Ishikawa (cell line): Measurements from ENCODE around the gene ARMC2.

Experiments
- CEBPB ChIP-seq: IDR thresholded peaks from 2 replicates; pipeline ENCODE4 v1.6.1; 2012
- CREB1 ChIP-seq: IDR thresholded peaks from 2 replicates; pipeline ENCODE4 v1.6.1; 2012; ENCODE audit warnings: low read depth
- EGR1 ChIP-seq: IDR thresholded peaks from 2 replicates; pipeline ENCODE4 v1.6.1; 2012
- EP300 ChIP-seq: IDR thresholded peaks from 2 replicates; pipeline ENCODE4 v1.6.1; 2012; ENCODE audit warnings: borderline replicate concordance
- FOXM1 ChIP-seq: IDR thresholded peaks from 2 replicates; pipeline ENCODE4 v1.6.1; 2012; ENCODE audit warnings: low read depth, borderline replicate concordance
- MAX ChIP-seq: IDR thresholded peaks from 2 replicates; pipeline ENCODE4 v1.6.1; 2012
- NFIC ChIP-seq: IDR thresholded peaks from 2 replicates; pipeline ENCODE4 v1.6.1; 2012
- RAD21 ChIP-seq: IDR thresholded peaks from 2 replicates; pipeline ENCODE4 v1.6.1; 2012; ENCODE audit warnings: low read depth
- REST ChIP-seq: IDR thresholded peaks from 2 replicates; pipeline ENCODE4 v1.6.1; 2012; ENCODE audit warnings: low read depth, mild to moderate bottlenecking
- TAF1 ChIP-seq: IDR thresholded peaks from 2 replicates; pipeline ENCODE4 v1.6.1; 2012; ENCODE audit warnings: low read depth, mild to moderate bottlenecking
- TCF12 ChIP-seq: IDR thresholded peaks from 2 replicates; pipeline ENCODE4 v1.6.1; 2012; ENCODE audit warnings: low read depth
- TEAD4 ChIP-seq: IDR thresholded peaks from 2 replicates; pipeline ENCODE4 v1.6.1; 2012
- USF1 ChIP-seq: IDR thresholded peaks from 2 replicates; pipeline ENCODE4 v1.6.1; 2012
- YY1 ChIP-seq: IDR thresholded peaks from 2 replicates; pipeline ENCODE4 v1.6.1; 2012; ENCODE audit warnings: low read depth
- ZBTB7A ChIP-seq: IDR thresholded peaks from 2 replicates; pipeline ENCODE4 v1.6.1; 2012; ENCODE audit warnings: low read depth

The ARMC2 gene

GRCh38 chr6:108998485-108998884 is 150.3 kb downstream of the ARMC2 start:
- no peak for TF ChIP-seq EGR1
- no peak for TF ChIP-seq CREB1
- no peak for TF ChIP-seq TCF12

- no peak for TF ChIP-seq EGR1
- no peak for TF ChIP-seq YY1
Observed at GRCh38 chr6:108999428-108999827, 151.2 kb downstream of the ARMC2 start.

- no peak for TF ChIP-seq CREB1
- TF ChIP-seq ZBTB7A = no peak
Observed at GRCh38 chr6:109000289-109000688, 152.1 kb downstream of the ARMC2 start.

- TF ChIP-seq REST = no peak
- no peak for TF ChIP-seq USF1
- no peak for TF ChIP-seq ZBTB7A
- TF ChIP-seq CEBPB = no peak
- no peak for TF ChIP-seq EGR1
- TF ChIP-seq MAX = no peak
- no peak for TF ChIP-seq CREB1
- TF ChIP-seq EP300 = no peak
- no peak for TF ChIP-seq FOXM1
- TF ChIP-seq YY1 = no peak
- TF ChIP-seq TEAD4 = no peak
- no peak for TF ChIP-seq RAD21
- TF ChIP-seq NFIC = no peak
Observed at GRCh38 chr6:109001291-109001894, 153.2 kb downstream of the ARMC2 start.

GRCh38 chr6:109002051-109002697 is 154.0 kb downstream of the ARMC2 start:
- TF ChIP-seq REST = no peak
- no peak for TF ChIP-seq TEAD4
- no peak for TF ChIP-seq CEBPB
- no peak for TF ChIP-seq NFIC
- TF ChIP-seq EGR1 = no peak
- no peak for TF ChIP-seq MAX
- no peak for TF ChIP-seq RAD21
- no peak for TF ChIP-seq TAF1
- TF ChIP-seq FOXM1 = no peak
- no peak for TF ChIP-seq USF1
- TF ChIP-seq TCF12 = no peak
- TF ChIP-seq CREB1 = no peak
- TF ChIP-seq YY1 = no peak
- TF ChIP-seq ZBTB7A = no peak

GRCh38 chr6:109002882-109003281 is 154.7 kb downstream of the ARMC2 start:
- TF ChIP-seq EGR1 = no peak
- TF ChIP-seq EP300 = no peak
- no peak for TF ChIP-seq ZBTB7A
- TF ChIP-seq YY1 = no peak
- TF ChIP-seq TCF12 = no peak
- no peak for TF ChIP-seq REST
- no peak for TF ChIP-seq TAF1
- TF ChIP-seq TEAD4 = no peak
- no peak for TF ChIP-seq MAX
- TF ChIP-seq RAD21 = no peak
- TF ChIP-seq NFIC = no peak
- TF ChIP-seq CREB1 = no peak
- TF ChIP-seq CEBPB = no peak
- TF ChIP-seq USF1 = no peak
- TF ChIP-seq FOXM1 = no peak
